HL-60 (cell line): ENCODE data around the gene CCDC142.

Experiments used
- DNase-seq, 2 experiments: peaks; one replicate each; pipeline ENCODE4 v3.0.0-alpha.2; 2010 to 2020; ENCODE audit warnings: low read depth in 1 of 2, low spot score in 1 of 2
- H3K27ac ChIP-seq: fragments of 250-450 bp; sonication (Bioruptor Pico); replicated peaks from 2 replicates; pipeline ENCODE4 v1.5.1; 2020; ENCODE audit warnings: mild to moderate bottlenecking, moderate library complexity
- H3K27me3 ChIP-seq: fragments of 250-450 bp; sonication (Bioruptor Pico); 2 replicates; pipeline ENCODE4 v1.5.1; 2021; ENCODE audit warnings: mild to moderate bottlenecking, moderate library complexity; ENCODE audit not compliant: insufficient read depth, poor library complexity, severe bottlenecking
- H3K4me3 ChIP-seq: replicated peaks from 2 replicates; pipeline ENCODE4 v1.5.1; 2011; ENCODE audit warnings: mild to moderate bottlenecking, control low read depth, low read length; ENCODE audit not compliant: insufficient read depth
- GABPA ChIP-seq: IDR thresholded peaks from 2 replicates; pipeline ENCODE4 v1.6.1; 2012; ENCODE audit warnings: low read depth
- POLR2AphosphoS5 ChIP-seq: IDR thresholded peaks from 2 replicates; pipeline ENCODE4 v1.6.1; 2012; ENCODE audit warnings: low read depth
- SPI1 ChIP-seq: IDR thresholded peaks from 2 replicates; pipeline ENCODE4 v1.6.1; 2012; ENCODE audit warnings: low read depth, mild to moderate bottlenecking, borderline replicate concordance
- TF ChIP-seq, protein P1 (sequence below): IDR thresholded peaks from one replicate; pipeline ENCODE4 v1.5.1; 2011; ENCODE audit warnings: low read length, control low read depth, inconsistent platforms; ENCODE audit not compliant: insufficient read depth
- TF ChIP-seq, protein P2 (sequence below): IDR thresholded peaks from 2 replicates; pipeline ENCODE4 v1.6.1; 2012; ENCODE audit warnings: low read depth; ENCODE audit not compliant: insufficient replicate concordance

Gene CCDC142

DNA sequence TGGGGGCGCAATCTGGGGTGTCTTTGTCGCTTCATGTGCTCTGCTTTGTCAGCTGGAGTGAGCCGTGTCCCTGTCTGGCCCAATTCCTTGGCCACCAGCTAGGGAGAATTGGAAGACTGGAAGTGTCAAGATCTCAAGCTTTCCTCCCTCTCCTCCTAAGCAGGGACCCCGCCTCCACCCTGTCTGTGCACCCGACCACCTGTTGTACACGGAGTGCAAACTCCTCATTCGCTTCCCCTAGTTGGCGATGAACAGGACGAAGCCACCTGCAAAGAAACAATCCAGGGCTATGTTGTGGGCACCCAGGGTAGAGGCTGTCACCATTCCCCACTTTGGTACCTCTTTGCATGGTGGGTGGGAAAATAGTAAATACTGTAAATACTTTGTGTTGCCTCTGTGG lies 44.9 kb upstream of the CCDC142 start:
- no peak overlapping the region for H3K27ac ChIP-seq
- TF ChIP-seq GABPA = no peak
- TF ChIP-seq, protein P1, sequence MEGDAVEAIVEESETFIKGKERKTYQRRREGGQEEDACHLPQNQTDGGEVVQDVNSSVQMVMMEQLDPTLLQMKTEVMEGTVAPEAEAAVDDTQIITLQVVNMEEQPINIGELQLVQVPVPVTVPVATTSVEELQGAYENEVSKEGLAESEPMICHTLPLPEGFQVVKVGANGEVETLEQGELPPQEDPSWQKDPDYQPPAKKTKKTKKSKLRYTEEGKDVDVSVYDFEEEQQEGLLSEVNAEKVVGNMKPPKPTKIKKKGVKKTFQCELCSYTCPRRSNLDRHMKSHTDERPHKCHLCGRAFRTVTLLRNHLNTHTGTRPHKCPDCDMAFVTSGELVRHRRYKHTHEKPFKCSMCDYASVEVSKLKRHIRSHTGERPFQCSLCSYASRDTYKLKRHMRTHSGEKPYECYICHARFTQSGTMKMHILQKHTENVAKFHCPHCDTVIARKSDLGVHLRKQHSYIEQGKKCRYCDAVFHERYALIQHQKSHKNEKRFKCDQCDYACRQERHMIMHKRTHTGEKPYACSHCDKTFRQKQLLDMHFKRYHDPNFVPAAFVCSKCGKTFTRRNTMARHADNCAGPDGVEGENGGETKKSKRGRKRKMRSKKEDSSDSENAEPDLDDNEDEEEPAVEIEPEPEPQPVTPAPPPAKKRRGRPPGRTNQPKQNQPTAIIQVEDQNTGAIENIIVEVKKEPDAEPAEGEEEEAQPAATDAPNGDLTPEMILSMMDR = no peak
- TF ChIP-seq, protein P2, sequence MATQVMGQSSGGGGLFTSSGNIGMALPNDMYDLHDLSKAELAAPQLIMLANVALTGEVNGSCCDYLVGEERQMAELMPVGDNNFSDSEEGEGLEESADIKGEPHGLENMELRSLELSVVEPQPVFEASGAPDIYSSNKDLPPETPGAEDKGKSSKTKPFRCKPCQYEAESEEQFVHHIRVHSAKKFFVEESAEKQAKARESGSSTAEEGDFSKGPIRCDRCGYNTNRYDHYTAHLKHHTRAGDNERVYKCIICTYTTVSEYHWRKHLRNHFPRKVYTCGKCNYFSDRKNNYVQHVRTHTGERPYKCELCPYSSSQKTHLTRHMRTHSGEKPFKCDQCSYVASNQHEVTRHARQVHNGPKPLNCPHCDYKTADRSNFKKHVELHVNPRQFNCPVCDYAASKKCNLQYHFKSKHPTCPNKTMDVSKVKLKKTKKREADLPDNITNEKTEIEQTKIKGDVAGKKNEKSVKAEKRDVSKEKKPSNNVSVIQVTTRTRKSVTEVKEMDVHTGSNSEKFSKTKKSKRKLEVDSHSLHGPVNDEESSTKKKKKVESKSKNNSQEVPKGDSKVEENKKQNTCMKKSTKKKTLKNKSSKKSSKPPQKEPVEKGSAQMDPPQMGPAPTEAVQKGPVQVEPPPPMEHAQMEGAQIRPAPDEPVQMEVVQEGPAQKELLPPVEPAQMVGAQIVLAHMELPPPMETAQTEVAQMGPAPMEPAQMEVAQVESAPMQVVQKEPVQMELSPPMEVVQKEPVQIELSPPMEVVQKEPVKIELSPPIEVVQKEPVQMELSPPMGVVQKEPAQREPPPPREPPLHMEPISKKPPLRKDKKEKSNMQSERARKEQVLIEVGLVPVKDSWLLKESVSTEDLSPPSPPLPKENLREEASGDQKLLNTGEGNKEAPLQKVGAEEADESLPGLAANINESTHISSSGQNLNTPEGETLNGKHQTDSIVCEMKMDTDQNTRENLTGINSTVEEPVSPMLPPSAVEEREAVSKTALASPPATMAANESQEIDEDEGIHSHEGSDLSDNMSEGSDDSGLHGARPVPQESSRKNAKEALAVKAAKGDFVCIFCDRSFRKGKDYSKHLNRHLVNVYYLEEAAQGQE = no peak
- no peak for DNase-seq
- no peak overlapping the region for H3K4me3 ChIP-seq
- H3K27me3 ChIP-seq = no peaks in the 10 kb centered on the region

DNA sequence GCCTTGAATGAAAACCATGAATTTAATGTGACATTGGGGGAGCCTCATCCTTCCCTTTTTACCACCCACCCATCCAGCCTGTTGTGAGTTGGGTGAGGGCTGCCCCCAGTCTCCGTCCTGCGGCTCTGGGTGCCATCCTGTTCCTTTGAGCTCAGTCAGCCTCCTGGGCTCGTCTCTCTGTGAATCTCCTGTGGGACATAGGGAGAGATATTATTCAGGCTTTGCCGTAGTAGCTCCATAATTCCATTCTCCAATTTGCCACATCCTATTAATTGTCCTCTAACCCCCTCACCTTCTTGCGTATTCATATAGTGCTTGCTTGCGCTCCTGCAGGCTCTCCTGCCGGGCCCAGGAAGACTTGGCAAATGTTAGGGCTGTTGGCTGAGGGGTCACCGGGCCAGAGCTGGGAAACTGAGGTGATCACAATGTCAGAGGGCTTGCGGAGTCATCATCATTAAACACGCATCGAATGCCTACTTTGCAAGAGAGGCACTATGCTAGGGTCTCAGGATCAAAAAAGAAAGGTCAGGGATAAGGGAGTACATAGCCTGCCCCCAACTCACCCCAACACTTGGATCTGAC lies 43.9 kb upstream of the CCDC142 start:
- Histone ChIP-seq H3K27me3 (no peaks in the 10 kb centered on the region), H3K4me3 (no peak overlapping the region), H3K27ac (no peak overlapping the region)
- DNase-seq = no peak
- TF ChIP-seq GABPA = no peak
- no peak for TF ChIP-seq POLR2AphosphoS5
- TF ChIP-seq SPI1 = no peak
- TF ChIP-seq, protein P1 = no peak
- TF ChIP-seq, protein P2 = no peak

DNA sequence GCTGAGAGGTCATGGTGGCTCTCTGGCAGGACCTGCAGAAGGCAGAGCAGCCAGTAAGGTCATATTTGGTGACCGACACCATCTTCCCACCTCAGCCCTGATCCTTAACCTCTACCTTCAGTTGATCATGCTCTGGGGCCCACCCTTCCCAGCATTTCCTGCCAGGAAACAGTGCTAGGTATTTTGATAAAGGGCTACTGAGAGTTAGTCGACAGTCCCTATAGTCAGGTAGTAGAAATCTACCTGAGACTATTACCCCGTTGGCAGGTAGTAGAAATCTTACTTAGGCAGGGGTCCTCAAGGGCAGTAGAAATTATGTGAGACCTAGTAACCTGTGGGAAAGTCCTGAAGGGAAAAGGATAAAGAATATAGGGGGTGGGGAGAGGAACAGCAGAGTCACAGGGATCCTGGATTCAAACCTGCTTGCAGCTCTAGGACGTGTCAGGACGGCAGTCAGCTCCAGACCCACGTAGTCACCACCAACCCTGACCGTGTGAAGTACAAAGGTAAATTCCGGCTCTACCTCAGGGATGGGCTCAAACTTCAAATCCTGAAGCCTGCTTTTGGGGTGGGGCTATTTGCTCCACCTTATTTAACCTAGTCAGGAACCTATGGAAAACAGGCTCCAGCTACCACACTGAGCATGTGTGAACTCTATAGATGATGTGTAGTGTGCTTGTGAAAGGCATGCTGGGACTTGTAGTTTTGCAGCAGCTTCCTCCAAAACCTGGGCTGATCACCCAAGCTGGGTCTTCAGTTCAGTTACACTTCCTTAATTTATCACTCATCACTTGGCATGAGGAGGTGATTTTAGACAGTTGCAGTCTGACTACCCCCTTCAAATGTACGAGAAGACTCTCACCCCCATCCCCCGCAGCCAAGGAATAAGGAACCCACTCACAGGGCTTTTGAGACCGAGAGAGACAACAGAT lies 43.2 kb upstream of the CCDC142 start, which contains the start of gene DQX1:
Gene DQX1 (minus strand): TSS at position 515 of the 932 bp plus-strand sequence. CDS start 502 bp downstream, at position 13.
- DNase-seq = peak; percentile 59 to 81
- no peak within 1 kb of the TSS for H3K27ac ChIP-seq

More for the DNA sequence above, 43.2 kb upstream of the CCDC142 start, which contains the start of gene DQX1:
- Histone ChIP-seq H3K27me3 (no peaks in the 10 kb centered on the region), H3K4me3 (no peak within 1 kb of the TSS)
- TF ChIP-seq GABPA (no peak), POLR2AphosphoS5 (peak; percentile 37; the same call in 1 of the 2 replicates), SPI1 (peak; percentile 91)
- TF ChIP-seq, protein P2 = no peak
- TF ChIP-seq, protein P1 = no peak
